PC-9 (cell line): ENCODE results near the gene LAMC1. TPM values are rescaled to one million over a fixed set of nuclear protein-coding genes. Genes with fewer than 3 reads are reported as not detected.

Experiments used
- BruUV-seq: library from RNA; stranded (reverse); fragments of 400-500 nt; replicated peaks from 2 replicates; lab custom pipeline; 2021; lab: Mats Ljungman, UMichigan
- CTCF ChIA-PET: fragments of 300-600 bp; sonication (Branson Sonifier 250); formaldehyde crosslinking; loops from one replicate; lab custom pipeline; 2022; ENCODE audit warnings: antibody characterized with exemption; lab: Charles Lee
- POLR2A ChIA-PET: fragments of 300-600 bp; sonication (Branson Sonifier 250); formaldehyde crosslinking; loops from one replicate; lab custom pipeline; 2022; ENCODE audit warnings: antibody characterized with exemption; ENCODE audit not compliant: unreplicated experiment; lab: Charles Lee
- DNase-seq, 2 experiments: peaks; one replicate each; pipeline versions ENCODE4 v3.0.0 to v3.0.0-alpha.2; 2015 to 2022; ENCODE audit warnings: mixed read lengths in 1 of 2
- H2AFZ ChIP-seq: fragments of 200-600 bp; sonication (generic); 2 replicates; pipeline ENCODE4 v1.8.1; 2017; ENCODE audit warnings: antibody characterized with exemption
- H3F3A ChIP-seq: fragments of 200-600 bp; sonication (generic); 2 replicates; pipeline ENCODE4 v1.8.1; 2017; ENCODE audit warnings: antibody characterized with exemption, mild to moderate bottlenecking, low read depth; ENCODE audit not compliant: insufficient read depth
- H3K27ac ChIP-seq: fragments of 200-600 bp; sonication (generic); 2 replicates; pipeline ENCODE4 v1.6.1; 2016; ENCODE audit warnings: mixed run types
- H3K27me3 ChIP-seq: fragments of 200-600 bp; sonication (generic); 2 replicates; pipeline ENCODE4 v1.6.1; 2016; ENCODE audit warnings: low read depth, mixed run types; ENCODE audit not compliant: insufficient read depth
- H3K36me3 ChIP-seq: fragments of 200-600 bp; sonication (generic); 2 replicates; pipeline ENCODE4 v1.6.1; 2016; ENCODE audit warnings: low read depth, mixed run types
- H3K4me1 ChIP-seq: fragments of 200-600 bp; sonication (generic); replicated peaks from 2 replicates; pipeline ENCODE4 v1.6.1; 2016; ENCODE audit warnings: mixed run types; ENCODE audit not compliant: insufficient read depth
- H3K4me2 ChIP-seq: fragments of 200-600 bp; sonication (generic); 2 replicates; pipeline ENCODE4 v1.6.1; 2017; ENCODE audit warnings: mixed run types
- H3K4me3 ChIP-seq: fragments of 200-600 bp; sonication (generic); 2 replicates; pipeline ENCODE4 v1.6.1; 2016; ENCODE audit warnings: mixed run types
- H3K79me2 ChIP-seq: fragments of 200-600 bp; sonication (generic); 2 replicates; pipeline ENCODE4 v1.6.1; 2017; ENCODE audit warnings: low read depth, mixed run types
- H3K9me2 ChIP-seq: fragments of 200-600 bp; sonication (generic); 2 replicates; pipeline ENCODE4 v1.8.1; 2017; ENCODE audit warnings: mild to moderate bottlenecking; ENCODE audit not compliant: insufficient read depth
- H3K9me3 ChIP-seq: fragments of 200-600 bp; sonication (generic); 2 replicates; pipeline ENCODE4 v1.8.1; 2016; ENCODE audit warnings: low read depth; ENCODE audit not compliant: insufficient read depth
- H4K20me1 ChIP-seq: fragments of 200-600 bp; sonication (generic); 2 replicates; pipeline ENCODE4 v1.8.1; 2017; ENCODE audit not compliant: insufficient read depth
- EZH2 ChIP-seq: fragments of 200-600 bp; sonication (generic); IDR thresholded peaks from 2 replicates; pipeline ENCODE4 v1.8.0; 2017; ENCODE audit warnings: antibody characterized with exemption, low read depth
- intact Hi-C: fragments of 100-400 bp; cut with micrococcal nuclease; formaldehyde crosslinking; loops from one replicate; pipeline ENCODE4 v1.10.0; 2022; ENCODE audit not compliant: unreplicated experiment
- total RNA-seq: library from RNA; stranded (reverse); gene quantifications from 2 replicates; pipeline ENCODE4 v1.2.3, GENCODE V29; 2021
- TF ChIP-seq, protein P1 (sequence below): fragments of 200-600 bp; sonication (generic); conservative IDR thresholded peaks from 2 replicates; pipeline ENCODE4 v1.6.1; 2017; ENCODE audit warnings: mixed run types, antibody characterized with exemption, mild to moderate bottlenecking, moderate library complexity

Gene LAMC1
- total RNA-seq, 1 experiment from 2014 or later: 95.5 TPM

DNA sequence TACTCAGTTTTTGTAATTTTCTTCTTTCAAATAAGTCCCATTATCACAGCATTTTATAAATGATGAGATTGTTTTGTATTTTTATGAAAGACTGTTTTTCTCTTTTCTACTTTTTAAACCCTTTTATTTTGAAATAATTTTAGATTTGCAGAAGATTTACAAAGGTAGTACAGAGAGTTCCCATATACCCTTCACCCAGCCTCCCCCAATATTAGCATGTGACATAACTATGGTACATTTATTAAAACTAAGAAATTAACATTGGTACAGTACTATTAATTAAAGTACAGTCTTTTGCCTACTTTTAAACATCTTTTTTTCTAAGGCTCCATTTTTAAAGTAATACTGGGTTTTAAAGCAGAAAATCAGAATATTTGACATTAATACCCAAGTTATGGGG lies 127.2 kb downstream of the LAMC1 start:
- H3K27me3 ChIP-seq: no peaks in the 10 kb centered on the region
- H3K36me3 ChIP-seq: no peaks in the 10 kb centered on the region
- ChIA-PET POLR2A (no interaction called here), CTCF (no interaction called here)
- H3K9me3 ChIP-seq: no peaks in the 10 kb centered on the region
- no peak for DNase-seq
- H3K4me3 ChIP-seq: no peak overlapping the region
- H3F3A ChIP-seq: no peaks in the 10 kb centered on the region; the same call in 1 of the 2 replicates
- BruUV-seq: no TSS peak
- no peaks in the 10 kb centered on the region for H3K9me2 ChIP-seq
- H3K4me2 ChIP-seq: no peak overlapping the region
- H3K27ac ChIP-seq: no peak overlapping the region
- no peak overlapping the region for H2AFZ ChIP-seq
- intact Hi-C loops: no loop called here
- TF ChIP-seq, protein P1, sequence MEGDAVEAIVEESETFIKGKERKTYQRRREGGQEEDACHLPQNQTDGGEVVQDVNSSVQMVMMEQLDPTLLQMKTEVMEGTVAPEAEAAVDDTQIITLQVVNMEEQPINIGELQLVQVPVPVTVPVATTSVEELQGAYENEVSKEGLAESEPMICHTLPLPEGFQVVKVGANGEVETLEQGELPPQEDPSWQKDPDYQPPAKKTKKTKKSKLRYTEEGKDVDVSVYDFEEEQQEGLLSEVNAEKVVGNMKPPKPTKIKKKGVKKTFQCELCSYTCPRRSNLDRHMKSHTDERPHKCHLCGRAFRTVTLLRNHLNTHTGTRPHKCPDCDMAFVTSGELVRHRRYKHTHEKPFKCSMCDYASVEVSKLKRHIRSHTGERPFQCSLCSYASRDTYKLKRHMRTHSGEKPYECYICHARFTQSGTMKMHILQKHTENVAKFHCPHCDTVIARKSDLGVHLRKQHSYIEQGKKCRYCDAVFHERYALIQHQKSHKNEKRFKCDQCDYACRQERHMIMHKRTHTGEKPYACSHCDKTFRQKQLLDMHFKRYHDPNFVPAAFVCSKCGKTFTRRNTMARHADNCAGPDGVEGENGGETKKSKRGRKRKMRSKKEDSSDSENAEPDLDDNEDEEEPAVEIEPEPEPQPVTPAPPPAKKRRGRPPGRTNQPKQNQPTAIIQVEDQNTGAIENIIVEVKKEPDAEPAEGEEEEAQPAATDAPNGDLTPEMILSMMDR: no peak
- no peak for TF ChIP-seq EZH2
- no peaks in the 10 kb centered on the region for H4K20me1 ChIP-seq
- no peaks in the 10 kb centered on the region for H3K4me1 ChIP-seq
- no peaks in the 10 kb centered on the region for H3K79me2 ChIP-seq

DNA sequence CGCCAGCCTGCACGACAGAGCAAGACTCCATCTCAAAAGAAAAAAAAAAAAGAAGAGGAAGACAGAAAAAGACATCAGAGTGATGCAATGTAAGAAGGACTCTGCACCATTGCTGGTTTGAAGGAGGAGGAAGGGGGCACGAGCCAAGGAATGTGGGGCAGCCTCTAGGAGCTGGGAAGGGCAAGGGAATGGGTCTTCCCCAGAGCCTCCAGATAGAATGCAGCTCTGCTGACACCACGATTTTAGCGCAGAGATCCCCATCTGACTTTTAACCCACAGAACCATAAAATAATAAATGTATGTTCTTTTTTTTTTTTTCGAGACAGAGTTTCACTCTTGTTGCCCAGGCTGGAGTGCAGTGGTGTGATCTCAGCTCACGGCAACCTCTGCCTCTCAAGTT lies 129.0 kb downstream of the LAMC1 start:
- Histone ChIP-seq H3K27me3 (no peaks in the 10 kb centered on the region), H3F3A (no peaks in the 10 kb centered on the region; the same call in 1 of the 2 replicates), H3K79me2 (no peaks in the 10 kb centered on the region), H3K4me3 (no peak overlapping the region), H3K36me3 (no peaks in the 10 kb centered on the region), H2AFZ (no peak overlapping the region), H3K4me2 (no peak overlapping the region), H3K9me3 (no peaks in the 10 kb centered on the region), H4K20me1 (no peaks in the 10 kb centered on the region), H3K9me2 (no peaks in the 10 kb centered on the region), H3K27ac (no peak overlapping the region), H3K4me1 (no peaks in the 10 kb centered on the region)
- intact Hi-C loops: no loop called here
- POLR2A ChIA-PET: no interaction called here
- TF ChIP-seq, protein P1: no peak
- TF ChIP-seq EZH2: no peak
- no peak for DNase-seq
- no TSS peak for BruUV-seq
- CTCF ChIA-PET: no interaction called here

DNA sequence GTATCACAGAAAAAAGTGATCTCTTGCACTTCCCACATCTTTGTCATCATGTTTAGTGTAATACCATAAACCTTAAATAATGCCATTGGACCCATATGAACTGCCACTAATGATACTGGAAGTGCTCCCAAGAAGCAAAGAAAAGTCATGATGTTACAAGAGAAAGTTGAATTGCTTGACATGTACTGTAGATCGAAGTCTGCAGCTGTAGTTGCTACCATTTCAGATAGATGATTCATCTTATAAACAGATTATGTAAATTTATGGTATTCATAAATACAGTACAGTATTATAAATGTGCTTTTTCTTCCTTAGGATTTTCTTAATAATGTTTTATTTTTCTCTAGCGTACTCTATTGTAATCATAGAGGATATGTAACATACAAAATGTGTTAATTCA lies 132.7 kb downstream of the LAMC1 start:
- Histone ChIP-seq H2AFZ (no peak overlapping the region), H3K36me3 (no peaks in the 10 kb centered on the region), H3K4me1 (peaks cover 24% of the 10 kb centered on the region), H3F3A (peaks cover 18% of the 10 kb centered on the region), H3K9me3 (peaks cover 4% of the 10 kb centered on the region; the same call in 1 of the 2 replicates), H3K27me3 (no peaks in the 10 kb centered on the region), H3K4me2 (no peak overlapping the region), H4K20me1 (no peaks in the 10 kb centered on the region), H3K79me2 (no peaks in the 10 kb centered on the region), H3K27ac (no peak overlapping the region), H3K9me2 (no peaks in the 10 kb centered on the region), H3K4me3 (no peak overlapping the region)
- TF ChIP-seq EZH2: no peak
- TF ChIP-seq, protein P1: no peak
- intact Hi-C loops: no loop called here
- ChIA-PET CTCF (no interaction called here), POLR2A (no interaction called here)
- BruUV-seq: no TSS peak
- no peak for DNase-seq
